Right lobe of liver (tissue), 6 donors: Measurements from ENCODE around the gene PEPD. TPM values are rescaled to one million over a fixed set of nuclear protein-coding genes. Genes with fewer than 3 reads are reported as not detected.

Experiments used
- ATAC-seq, 4 donors: fragments of 200-7000 bp; cut with Tn5 transposase; one replicate each; pipeline ENCODE4 v1.9.1; 2020; ENCODE audit warnings: mild to moderate bottlenecking in 4 of 4, moderate library complexity in 4 of 4
- DNase-seq, 3 donors: peaks; one replicate each; pipeline ENCODE4 v3.0.0-alpha.2; 2020
- H3K27ac ChIP-seq, 3 donors: fragments of 200-600 bp; one replicate each; pipeline ENCODE4 v1.8.0; 2022
- H3K27me3 ChIP-seq, 2 donors: fragments of 200-600 bp; one replicate each; pipeline ENCODE4 v1.8.0; 2022
- H3K36me3 ChIP-seq, 4 donors: fragments of 200-600 bp; sonication (generic) in 1 of 4; one replicate each; pipeline versions ENCODE4 v1.5.1 to v1.8.0; 2017 to 2022; ENCODE audit warnings: control low read depth in 1 of 4
- H3K4me1 ChIP-seq, 4 donors: fragments of 200-600 bp; sonication (generic) in 1 of 4; one replicate each; pipeline versions ENCODE4 v1.5.1 to v1.8.0; 2017 to 2022; ENCODE audit warnings: control low read depth in 1 of 4
- H3K4me3 ChIP-seq, 3 donors: fragments of 200-600 bp; one replicate each; pipeline ENCODE4 v1.8.0; 2022
- H3K9me3 ChIP-seq, 4 donors: fragments of 200-600 bp; sonication (generic) in 1 of 4; one replicate each; pipeline versions ENCODE4 v1.5.1 to v1.8.0; 2017 to 2022; ENCODE audit warnings: control low read depth in 1 of 4
- POLR2A ChIP-seq: fragments of 450-650 bp; IDR thresholded peaks from one replicate; pipeline ENCODE4 v1.6.1; 2017; ENCODE audit warnings: antibody characterized with exemption, mild to moderate bottlenecking
- WGBS: methylation state at CpG from one replicate; pipeline ENCODE4 v1.1.6; 2018; ENCODE audit warnings: low coverage, low lambda C conversion rate; ENCODE audit not compliant: insufficient coverage; ENCODE audit errors: missing lambda C conversion rate; 5-methylcytosine and 5-hydroxymethylcytosine counted together
- intact Hi-C, 2 donors: fragments of 100-400 bp; cut with DNase I; formaldehyde crosslinking; loops; one replicate each; pipeline versions ENCODE4 v1.11.2 to v1.14.1; 2022
- total RNA-seq, 6 experiments: library from RNA; depleted of rRNA in 2 of 6; stranded (reverse); fragments of >200 nt in 2 of 6; fragmentation: NEBNext Ultra II Directional in 3 of 6; extraction: Animal tissue kit (Norgen Biotek cat#: 25700) in 3 of 6; gene quantifications; one replicate each; pipeline versions ENCODE4 v1.1.0 to v1.2.4, GENCODE V29; 2016 to 2023
- TF ChIP-seq, protein P1 (sequence below), 4 donors: fragments of 200-600 bp in 3 of 4; fragments of 450-650 bp in 1 of 4; IDR thresholded peaks; one replicate each; pipeline versions ENCODE4 v1.5.1 to v1.8.0; 2016 to 2022; ENCODE audit warnings: antibody characterized with exemption in 4 of 4, mild to moderate bottlenecking in 2 of 4
- donor health status: DM: no; HTN: yes; CAD: no.
- donor health status: DM: no; HTN: no; CAD: no.
- donor health status: DM: no; HTN: no; CAD: no.
- donor health status: DM: no; HTN: yes; CAD: no.
- donor health status: DM: no; HTN: yes; CAD: no.

The PEPD gene
- total RNA-seq, 6 experiments from 2014 or later: 121 to 261 (median 167) TPM

DNA sequence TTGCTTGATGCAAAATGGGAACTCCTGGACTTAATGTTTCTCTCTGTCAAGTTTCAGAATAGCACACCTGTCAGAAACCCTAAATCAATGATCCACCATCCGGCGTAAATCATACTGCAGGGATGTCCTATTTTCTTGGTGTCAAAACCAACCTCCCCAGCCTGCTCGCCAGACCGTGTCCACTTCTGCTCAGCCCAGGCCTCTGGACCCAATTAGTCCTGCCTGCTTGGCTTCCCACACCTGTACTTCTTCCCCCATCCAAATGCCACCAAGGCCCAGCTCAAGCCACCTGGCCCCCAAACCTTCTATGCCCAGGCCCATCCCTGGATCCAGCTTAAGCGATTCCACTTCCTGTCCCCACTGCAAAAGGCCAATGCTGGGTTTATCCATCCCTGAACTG lies 25.1 kb upstream of the PEPD start:
- ATAC-seq (no peak), DNase-seq (no peak)
- H3K27me3 ChIP-seq: no peaks in the 10 kb centered on the region
- no peaks in the 10 kb centered on the region for H3K36me3 ChIP-seq
- H3K9me3 ChIP-seq: no peaks in the 10 kb centered on the region
- no peaks in the 10 kb centered on the region for H3K4me1 ChIP-seq
- no peak overlapping the region for H3K27ac ChIP-seq
- H3K4me3 ChIP-seq: no peak overlapping the region
- 100% methylated on average over 1 of the region's 5 CpGs for WGBS
- intact Hi-C loops: no loop called here
- TF ChIP-seq, protein P1, sequence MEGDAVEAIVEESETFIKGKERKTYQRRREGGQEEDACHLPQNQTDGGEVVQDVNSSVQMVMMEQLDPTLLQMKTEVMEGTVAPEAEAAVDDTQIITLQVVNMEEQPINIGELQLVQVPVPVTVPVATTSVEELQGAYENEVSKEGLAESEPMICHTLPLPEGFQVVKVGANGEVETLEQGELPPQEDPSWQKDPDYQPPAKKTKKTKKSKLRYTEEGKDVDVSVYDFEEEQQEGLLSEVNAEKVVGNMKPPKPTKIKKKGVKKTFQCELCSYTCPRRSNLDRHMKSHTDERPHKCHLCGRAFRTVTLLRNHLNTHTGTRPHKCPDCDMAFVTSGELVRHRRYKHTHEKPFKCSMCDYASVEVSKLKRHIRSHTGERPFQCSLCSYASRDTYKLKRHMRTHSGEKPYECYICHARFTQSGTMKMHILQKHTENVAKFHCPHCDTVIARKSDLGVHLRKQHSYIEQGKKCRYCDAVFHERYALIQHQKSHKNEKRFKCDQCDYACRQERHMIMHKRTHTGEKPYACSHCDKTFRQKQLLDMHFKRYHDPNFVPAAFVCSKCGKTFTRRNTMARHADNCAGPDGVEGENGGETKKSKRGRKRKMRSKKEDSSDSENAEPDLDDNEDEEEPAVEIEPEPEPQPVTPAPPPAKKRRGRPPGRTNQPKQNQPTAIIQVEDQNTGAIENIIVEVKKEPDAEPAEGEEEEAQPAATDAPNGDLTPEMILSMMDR (IDR thresholded peaks at IDR 0.05): no peak
- TF ChIP-seq POLR2A: no peak

GRCh38 chr19:33545217-33545981 lies 23.8 kb upstream of the PEPD start:
- DNase-seq (no peak), ATAC-seq (no peak)
- no peak overlapping the region for H3K27ac ChIP-seq
- no peak for TF ChIP-seq POLR2A
- TF ChIP-seq, protein P1 (IDR thresholded peaks at IDR 0.05): no peak
- no peaks in the 10 kb centered on the region for H3K27me3 ChIP-seq
- 20% methylated on average over 1 of the region's 9 CpGs for WGBS
- H3K9me3 ChIP-seq: no peaks in the 10 kb centered on the region
- intact Hi-C loops: no loop called here
- H3K4me3 ChIP-seq: no peak overlapping the region
- no peaks in the 10 kb centered on the region for H3K4me1 ChIP-seq
- no peaks in the 10 kb centered on the region for H3K36me3 ChIP-seq

DNA sequence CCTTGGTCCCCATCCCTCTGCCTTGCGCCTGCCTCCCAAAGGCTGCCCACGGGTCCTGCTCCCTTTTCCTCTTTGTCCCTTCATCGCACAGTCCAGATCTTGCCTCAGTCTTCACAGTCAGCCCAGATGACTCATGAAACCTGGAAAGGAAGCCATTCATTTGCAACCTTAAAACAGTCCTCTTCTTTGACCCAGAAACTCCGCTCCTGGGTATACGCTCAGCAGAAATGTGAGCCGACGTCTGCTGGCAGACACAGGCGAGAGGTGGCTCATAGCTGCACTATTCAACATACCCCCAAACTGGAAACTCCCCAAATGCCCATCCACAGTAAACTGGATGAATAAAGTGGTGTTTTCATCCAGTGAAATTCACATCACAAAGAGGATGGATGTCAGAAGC lies 13.6 kb upstream of the PEPD start:
- Histone ChIP-seq H3K27me3 (no peaks in the 10 kb centered on the region), H3K4me3 (no peak overlapping the region), H3K36me3 (no peaks in the 10 kb centered on the region), H3K9me3 (no peaks in the 10 kb centered on the region), H3K4me1 (no peaks in the 10 kb centered on the region), H3K27ac (no peak overlapping the region)
- DNase-seq: no peak
- WGBS: 43% methylated on average over 5 of the region's 8 CpGs
- ATAC-seq: no peak
- TF ChIP-seq POLR2A: no peak
- TF ChIP-seq, protein P1 (IDR thresholded peaks at IDR 0.05): no peak
- intact Hi-C loops: no loop called here

GRCh38 chr19:33532859-33533460 lies 11.4 kb upstream of the PEPD start:
- 21% methylated on average over 5 of the region's 6 CpGs for WGBS
- no peak overlapping the region for H3K27ac ChIP-seq
- no peak for ATAC-seq
- intact Hi-C loops: no loop called here
- DNase-seq: no peak
- H3K4me3 ChIP-seq: no peak overlapping the region
- no peaks in the 10 kb centered on the region for H3K9me3 ChIP-seq
- H3K4me1 ChIP-seq: no peaks in the 10 kb centered on the region
- TF ChIP-seq POLR2A: no peak
- TF ChIP-seq, protein P1 (IDR thresholded peaks at IDR 0.05): no peak
- no peaks in the 10 kb centered on the region for H3K36me3 ChIP-seq
- H3K27me3 ChIP-seq: no peaks in the 10 kb centered on the region
